Measurements from ENCODE around the gene PPP2R5E. TPM values are rescaled to one million over a fixed set of nuclear protein-coding genes. Genes with fewer than 3 reads are reported as not detected.
"Not testable (repeated sequence)": the region's sequence is repeated elsewhere in the genome, so short reads cannot be mapped to it uniquely, and the experiment has no call there.

Gene PPP2R5E
- total RNA-seq (8.5 and 15.5 TPM in 2 replicates), polyA plus RNA-seq (22.7 and 24.8 TPM in 2 replicates)

- Histone ChIP-seq H3K27ac (peak within 1 kb of the TSS; percentile 86), H3K36me3 (peaks cover 13% of the 10 kb centered on the region), H3K4me3 (peak within 1 kb of the TSS; percentile 94), H3K27me3 (no peaks in the 10 kb centered on the region), H3K9me3 (ENCODE audit: low read depth) (no peaks in the 10 kb centered on the region), H3K4me1 (ENCODE audit: low read depth) (peaks cover 9% of the 10 kb centered on the region)
- DNase-seq (ENCODE audit: low read depth in 1 of 2, low spot score in 1 of 2): peak; percentile 98 to 99
- TF ChIP-seq, protein P1, sequence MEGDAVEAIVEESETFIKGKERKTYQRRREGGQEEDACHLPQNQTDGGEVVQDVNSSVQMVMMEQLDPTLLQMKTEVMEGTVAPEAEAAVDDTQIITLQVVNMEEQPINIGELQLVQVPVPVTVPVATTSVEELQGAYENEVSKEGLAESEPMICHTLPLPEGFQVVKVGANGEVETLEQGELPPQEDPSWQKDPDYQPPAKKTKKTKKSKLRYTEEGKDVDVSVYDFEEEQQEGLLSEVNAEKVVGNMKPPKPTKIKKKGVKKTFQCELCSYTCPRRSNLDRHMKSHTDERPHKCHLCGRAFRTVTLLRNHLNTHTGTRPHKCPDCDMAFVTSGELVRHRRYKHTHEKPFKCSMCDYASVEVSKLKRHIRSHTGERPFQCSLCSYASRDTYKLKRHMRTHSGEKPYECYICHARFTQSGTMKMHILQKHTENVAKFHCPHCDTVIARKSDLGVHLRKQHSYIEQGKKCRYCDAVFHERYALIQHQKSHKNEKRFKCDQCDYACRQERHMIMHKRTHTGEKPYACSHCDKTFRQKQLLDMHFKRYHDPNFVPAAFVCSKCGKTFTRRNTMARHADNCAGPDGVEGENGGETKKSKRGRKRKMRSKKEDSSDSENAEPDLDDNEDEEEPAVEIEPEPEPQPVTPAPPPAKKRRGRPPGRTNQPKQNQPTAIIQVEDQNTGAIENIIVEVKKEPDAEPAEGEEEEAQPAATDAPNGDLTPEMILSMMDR (IDR thresholded peaks at IDR 0.05; ENCODE audit: low read depth, low read length): no peak
Measured at GRCh38 chr14:63543000-63543825, at the start of gene PPP2R5E. Gene PPP2R5E (minus strand): TSS chr14:63543377. CDS start chr14:63539685, 3,692 bp downstream.

DNA sequence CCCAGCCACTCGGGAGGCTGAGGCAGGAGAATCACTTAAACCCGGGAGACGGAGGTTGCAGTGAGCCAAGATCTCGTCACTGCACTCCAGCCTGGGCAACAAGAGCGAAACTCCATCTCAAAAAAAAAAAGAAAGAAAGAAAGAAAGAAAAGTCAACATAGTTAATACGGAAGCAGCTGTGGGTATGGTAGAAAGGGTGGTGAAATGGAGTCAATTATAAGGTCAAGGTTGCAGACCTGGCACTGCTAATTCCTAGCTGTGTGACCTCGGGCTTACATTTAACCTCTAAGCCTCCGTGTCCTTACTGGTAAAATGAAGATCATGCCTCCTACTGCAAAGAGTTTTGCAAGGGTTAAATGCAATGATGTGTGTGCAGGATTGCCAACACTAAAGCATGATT, 39.9 kb upstream of the PPP2R5E start:
- not testable (repeated sequence) for H3K27me3 ChIP-seq; H3K4me3 ChIP-seq; H3K4me1 ChIP-seq (ENCODE audit: low read depth); H3K9me3 ChIP-seq (ENCODE audit: low read depth); H3K36me3 ChIP-seq; DNase-seq (ENCODE audit: low read depth in 1 of 2, low spot score in 1 of 2); H3K27ac ChIP-seq

- Histone ChIP-seq H3K9me3 (ENCODE audit: low read depth) (no peaks in the 10 kb centered on the region), H3K27ac (no peak overlapping the region), H3K27me3 (no peaks in the 10 kb centered on the region), H3K4me3 (no peak overlapping the region), H3K4me1 (ENCODE audit: low read depth) (no peaks in the 10 kb centered on the region), H3K36me3 (no peaks in the 10 kb centered on the region)
- TF ChIP-seq, protein P1 (IDR thresholded peaks at IDR 0.05; ENCODE audit: low read depth, low read length): no peak
- no peak for DNase-seq (ENCODE audit: low read depth in 1 of 2, low spot score in 1 of 2)
Measured at GRCh38 chr14:63581491-63581890, 38.3 kb upstream of the PPP2R5E start.

GRCh38 chr14:63578300-63578699, 35.1 kb upstream of the PPP2R5E start:
- no peak overlapping the region for H3K27ac ChIP-seq

DNA sequence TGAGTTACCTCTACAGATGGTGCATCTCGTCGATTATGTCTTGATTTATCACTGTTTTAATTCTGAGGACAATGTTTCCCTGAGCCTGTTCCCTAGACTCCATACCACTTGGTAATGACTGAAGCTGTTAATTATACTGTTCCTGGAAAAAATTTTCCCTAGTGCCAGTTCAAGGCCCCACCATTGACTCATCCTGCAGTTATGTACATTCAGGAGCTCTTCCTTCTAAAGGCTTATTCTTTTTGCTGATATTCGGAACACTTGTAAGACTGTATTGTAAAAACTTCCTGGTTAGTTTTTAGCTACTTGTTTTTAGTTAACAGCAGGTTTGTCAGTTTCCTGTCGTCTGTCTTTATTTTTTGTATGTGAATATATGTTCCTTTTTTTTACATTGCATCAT, 30.4 kb upstream of the PPP2R5E start:
- no peak overlapping the region for H3K27ac ChIP-seq
- no peaks in the 10 kb centered on the region for H3K27me3 ChIP-seq
- peak in 1 of 2 donors; percentile 9 for DNase-seq (ENCODE audit: low read depth in 1 of 2, low spot score in 1 of 2)
- no peaks in the 10 kb centered on the region for H3K36me3 ChIP-seq
- TF ChIP-seq, protein P1 (IDR thresholded peaks at IDR 0.05; ENCODE audit: low read depth, low read length): no peak
- no peak overlapping the region for H3K4me3 ChIP-seq
- H3K4me1 ChIP-seq (ENCODE audit: low read depth): no peaks in the 10 kb centered on the region
- no peaks in the 10 kb centered on the region for H3K9me3 ChIP-seq (ENCODE audit: low read depth)

More at GRCh38 chr14:63578300-63578699, 35.1 kb upstream of the PPP2R5E start:
- Histone ChIP-seq H3K4me3 (no peak overlapping the region), H3K36me3 (no peaks in the 10 kb centered on the region), H3K9me3 (ENCODE audit: low read depth) (no peaks in the 10 kb centered on the region), H3K4me1 (ENCODE audit: low read depth) (no peaks in the 10 kb centered on the region), H3K27me3 (no peaks in the 10 kb centered on the region)
- TF ChIP-seq, protein P1 (IDR thresholded peaks at IDR 0.05; ENCODE audit: low read depth, low read length): no peak
- no peak for DNase-seq (ENCODE audit: low read depth in 1 of 2, low spot score in 1 of 2)

GRCh38 chr14:63565448-63565847, 22.3 kb upstream of the PPP2R5E start:
- Histone ChIP-seq H3K4me1 (ENCODE audit: low read depth) (no peaks in the 10 kb centered on the region), H3K9me3 (ENCODE audit: low read depth) (no peaks in the 10 kb centered on the region), H3K27me3 (no peaks in the 10 kb centered on the region), H3K36me3 (no peaks in the 10 kb centered on the region), H3K4me3 (no peak overlapping the region), H3K27ac (no peak overlapping the region)
- TF ChIP-seq, protein P1 (IDR thresholded peaks at IDR 0.05; ENCODE audit: low read depth, low read length): no peak
- no peak for DNase-seq (ENCODE audit: low read depth in 1 of 2, low spot score in 1 of 2)

All from cardiac muscle cell (in vitro differentiated cells and primary cell).